Mucosa of rectum (tissue), 2 donors: ENCODE measurements around the gene DSG4.

Experiments
- H3K27ac ChIP-seq, 2 donors: one replicate each; pipeline ENCODE4 v1.7.0; 2013; ENCODE audit warnings: inconsistent platforms in 2 of 2, low read depth in 2 of 2, low read length in 2 of 2
- H3K27me3 ChIP-seq, 2 donors: one replicate each; pipeline ENCODE4 v1.7.0; 2013; ENCODE audit warnings: low read length in 2 of 2; ENCODE audit not compliant: control insufficient read depth in 2 of 2, insufficient read depth in 2 of 2
- H3K36me3 ChIP-seq, 2 donors: one replicate each; pipeline ENCODE4 v1.7.0; 2013; ENCODE audit warnings: low read length in 2 of 2; ENCODE audit not compliant: control insufficient read depth in 2 of 2, insufficient read depth in 2 of 2
- H3K4me1 ChIP-seq, 2 donors: one replicate each; pipeline ENCODE4 v1.7.0; 2013; ENCODE audit warnings: low read length in 2 of 2, mild to moderate bottlenecking in 1 of 2; ENCODE audit not compliant: control insufficient read depth in 2 of 2, insufficient read depth in 2 of 2
- H3K4me3 ChIP-seq, 2 donors: one replicate each; pipeline ENCODE4 v1.7.0; 2013; ENCODE audit warnings: low read length in 2 of 2
- H3K9ac ChIP-seq, 2 donors: one replicate each; pipeline ENCODE4 v1.7.0; 2013; ENCODE audit warnings: low read length in 2 of 2, low read depth in 1 of 2, mild to moderate bottlenecking in 1 of 2
- H3K9me3 ChIP-seq, 2 donors: one replicate each; pipeline ENCODE4 v1.7.0; 2013; ENCODE audit warnings: low read length in 2 of 2; ENCODE audit not compliant: control insufficient read depth in 2 of 2
- donor health status: healthy.
- donor health status: Normal muscosa, but diverticular disease.

DSG4 gene

GRCh38 chr18:31426871-31427406, 50.4 kb downstream of the DSG4 start:
- no peak overlapping the region for H3K4me3 ChIP-seq
- H3K4me1 ChIP-seq, result peaks cover 2 to 6% of the 10 kb centered on the region in 2 donors
- no peaks in the 10 kb centered on the region for H3K9me3 ChIP-seq
- no peak overlapping the region for H3K27ac ChIP-seq
- no peaks in the 10 kb centered on the region for H3K27me3 ChIP-seq
- no peak overlapping the region for H3K9ac ChIP-seq
- H3K36me3 ChIP-seq, result no peaks in the 10 kb centered on the region

DNA sequence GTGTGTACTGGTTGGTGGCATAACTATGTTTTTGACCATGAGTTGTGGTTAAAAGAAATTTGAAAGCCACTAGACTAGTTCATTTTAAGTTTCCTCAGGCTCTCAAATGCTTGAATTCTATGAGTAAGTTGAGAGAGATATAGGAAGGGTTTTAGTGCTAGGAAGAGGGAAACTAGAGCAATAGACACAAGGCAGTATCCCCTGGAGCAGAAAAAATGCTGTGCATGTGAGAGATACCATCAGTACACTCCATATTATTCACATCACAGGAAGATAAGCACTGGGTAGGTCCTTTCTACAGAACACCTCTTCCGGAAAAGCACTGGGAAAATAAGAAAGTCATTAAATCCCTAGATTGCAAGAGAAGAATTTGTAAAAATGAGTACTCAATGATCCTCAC, 51.6 kb downstream of the DSG4 start:
- Histone ChIP-seq H3K36me3 (no peaks in the 10 kb centered on the region), H3K9me3 (no peaks in the 10 kb centered on the region), H3K27ac (no peak overlapping the region), H3K4me1 (peaks cover 2 to 6% of the 10 kb centered on the region in 2 donors), H3K4me3 (no peak overlapping the region), H3K27me3 (no peaks in the 10 kb centered on the region), H3K9ac (no peak overlapping the region)

DNA sequence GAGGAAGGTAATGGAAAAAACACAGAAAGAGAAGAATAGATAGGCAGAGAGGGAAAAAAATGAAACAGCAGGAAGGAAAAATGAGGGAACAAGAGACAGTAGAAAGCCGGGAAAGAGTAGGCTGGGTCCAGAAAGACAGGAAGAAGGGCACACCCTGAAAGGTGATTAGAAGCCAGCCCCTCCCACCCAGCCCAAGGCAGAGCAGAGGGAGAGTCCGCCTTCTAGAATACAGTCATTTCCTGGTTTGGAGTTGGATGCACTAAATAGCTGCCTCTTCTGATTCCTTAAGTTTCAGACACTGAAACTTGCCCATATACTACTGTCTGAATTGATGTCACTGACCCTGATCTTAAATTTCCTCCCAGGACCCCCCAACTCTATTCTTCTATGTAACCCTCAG, 53.0 kb downstream of the DSG4 start:
- H3K27me3 ChIP-seq, result no peaks in the 10 kb centered on the region
- peak overlapping the region; percentile 62 to 70 for H3K27ac ChIP-seq
- H3K9me3 ChIP-seq, result no peaks in the 10 kb centered on the region

DNA sequence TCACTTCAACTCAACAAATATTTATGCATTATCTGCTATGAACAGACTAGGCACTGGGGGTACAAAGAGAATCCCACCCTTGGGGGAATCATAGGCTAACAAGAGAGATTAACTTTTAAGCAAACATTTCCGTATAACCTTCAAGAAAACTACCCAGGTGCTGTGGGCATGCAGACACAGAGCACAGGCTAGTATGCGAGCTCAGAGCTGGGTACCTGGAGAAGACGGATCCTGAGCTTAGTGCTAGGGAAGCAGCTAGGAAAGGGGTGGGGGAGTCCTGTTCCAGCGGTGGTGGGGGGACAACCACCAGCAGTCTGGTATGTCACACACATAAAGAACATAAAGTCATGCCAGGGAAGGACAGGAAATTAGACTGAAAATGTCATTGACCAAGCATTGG, 53.5 kb downstream of the DSG4 start:
- H3K9me3 ChIP-seq, result no peaks in the 10 kb centered on the region
- no peaks in the 10 kb centered on the region for H3K27me3 ChIP-seq
- no peak overlapping the region for H3K9ac ChIP-seq
- H3K36me3 ChIP-seq, result no peaks in the 10 kb centered on the region
- peak overlapping the region; percentile 62 to 70 for H3K27ac ChIP-seq
- peaks cover 2 to 6% of the 10 kb centered on the region in 2 donors for H3K4me1 ChIP-seq
- peak overlapping the region in 1 of 2 donors; percentile 2 for H3K4me3 ChIP-seq

More for the DNA sequence above, 53.0 kb downstream of the DSG4 start:
- Histone ChIP-seq H3K4me1 (peaks cover 2 to 6% of the 10 kb centered on the region in 2 donors), H3K36me3 (no peaks in the 10 kb centered on the region), H3K4me3 (peak overlapping the region in 1 of 2 donors; percentile 20), H3K9ac (no peak overlapping the region)

GRCh38 chr18:31430554-31430953, 54.0 kb downstream of the DSG4 start:
- peaks cover 2 to 6% of the 10 kb centered on the region in 2 donors for H3K4me1 ChIP-seq
- no peaks in the 10 kb centered on the region for H3K36me3 ChIP-seq
- H3K9me3 ChIP-seq, result no peaks in the 10 kb centered on the region
- no peak overlapping the region for H3K9ac ChIP-seq
- no peak overlapping the region for H3K4me3 ChIP-seq
- no peaks in the 10 kb centered on the region for H3K27me3 ChIP-seq
- peak overlapping the region; percentile 62 to 70 for H3K27ac ChIP-seq

GRCh38 chr18:31432316-31432715, 55.7 kb downstream of the DSG4 start:
- Histone ChIP-seq H3K36me3 (no peaks in the 10 kb centered on the region), H3K4me3 (no peak overlapping the region), H3K4me1 (peaks cover 2 to 6% of the 10 kb centered on the region in 2 donors), H3K9me3 (no peaks in the 10 kb centered on the region), H3K27ac (no peak overlapping the region), H3K27me3 (no peaks in the 10 kb centered on the region), H3K9ac (no peak overlapping the region)

DNA sequence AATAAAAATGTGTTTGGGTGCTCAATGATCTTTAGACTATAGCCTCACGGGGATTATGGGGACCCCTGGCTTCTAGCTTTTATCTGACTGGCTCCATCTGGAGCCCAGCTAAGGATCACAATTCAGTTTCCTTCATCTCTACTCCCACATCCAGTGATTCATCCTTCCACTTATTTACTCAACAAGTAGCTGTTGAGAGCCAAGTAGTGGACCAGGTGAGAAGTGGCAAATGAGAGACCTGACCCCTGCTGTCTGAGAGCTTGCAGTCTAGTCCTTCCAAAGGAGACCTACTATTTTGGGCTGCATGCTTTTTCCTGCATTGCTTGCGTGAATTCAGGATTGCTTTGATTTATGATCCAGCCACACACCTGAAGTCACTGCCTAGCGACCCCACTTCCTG, 60.2 kb downstream of the DSG4 start:
- Histone ChIP-seq H3K27me3 (no peaks in the 10 kb centered on the region), H3K27ac (no peak overlapping the region), H3K9ac (no peak overlapping the region), H3K4me3 (no peak overlapping the region), H3K4me1 (no peaks in the 10 kb centered on the region), H3K9me3 (no peaks in the 10 kb centered on the region), H3K36me3 (no peaks in the 10 kb centered on the region)

GRCh38 chr18:31438402-31438801, 61.8 kb downstream of the DSG4 start:
- Histone ChIP-seq H3K4me3 (no peak overlapping the region), H3K4me1 (no peaks in the 10 kb centered on the region), H3K27me3 (no peaks in the 10 kb centered on the region), H3K9ac (no peak overlapping the region), H3K36me3 (no peaks in the 10 kb centered on the region), H3K9me3 (no peaks in the 10 kb centered on the region), H3K27ac (no peak overlapping the region)

- Histone ChIP-seq H3K27ac (no peak overlapping the region), H3K36me3 (no peaks in the 10 kb centered on the region), H3K9ac (no peak overlapping the region), H3K4me1 (no peaks in the 10 kb centered on the region), H3K27me3 (no peaks in the 10 kb centered on the region), H3K9me3 (no peaks in the 10 kb centered on the region), H3K4me3 (no peak overlapping the region)
These were observed 63.3 kb downstream of the DSG4 start for GRCh38 chr18:31439807-31440325.

GRCh38 chr18:31440787-31441186, 64.2 kb downstream of the DSG4 start:
- no peaks in the 10 kb centered on the region for H3K9me3 ChIP-seq
- H3K9ac ChIP-seq, result no peak overlapping the region
- H3K36me3 ChIP-seq, result no peaks in the 10 kb centered on the region
- H3K27ac ChIP-seq, result no peak overlapping the region
- H3K4me3 ChIP-seq, result no peak overlapping the region
- no peaks in the 10 kb centered on the region for H3K27me3 ChIP-seq
- H3K4me1 ChIP-seq, result no peaks in the 10 kb centered on the region
